ENCODE data around the gene MSRB3. TPM values are rescaled to one million over a fixed set of nuclear protein-coding genes. Genes with fewer than 3 reads are reported as not detected.

Gene MSRB3
- total RNA-seq, 1 experiment from 2014 or later, result 1.8 TPM

- H3K36me3 Mint-ChIP-seq, result peaks cover 2% of the 10 kb centered on the region; the same call in 1 of the 2 replicates
- no peaks in the 10 kb centered on the region for H3K27me3 Mint-ChIP-seq (ENCODE audit: low read depth)
- POLR2A ChIA-PET, result no interaction called here
- TF ChIP-seq NFATC4 (CRISPR knock-in tag; IDR thresholded peaks at IDR 0.05) (no peak), ERG (CRISPR knock-in tag; IDR thresholded peaks at IDR 0.05) (no peak), ZMAT4 (CRISPR knock-in tag; IDR thresholded peaks at IDR 0.05) (no peak), FOXK1 (CRISPR knock-in tag; IDR thresholded peaks at IDR 0.05) (no peak), ATF6 (CRISPR knock-in tag; IDR thresholded peaks at IDR 0.05) (no peak), SOX15 (CRISPR knock-in tag; IDR thresholded peaks at IDR 0.05) (no peak), ATF2 (CRISPR knock-in tag; IDR thresholded peaks at IDR 0.05; ENCODE audit: borderline replicate concordance, low read depth) (no peak), ZSCAN18 (CRISPR knock-in tag; IDR thresholded peaks at IDR 0.05) (no peak), ZNF219 (CRISPR knock-in tag; IDR thresholded peaks at IDR 0.05; ENCODE audit: borderline replicate concordance) (no peak), TEAD4 (CRISPR knock-in tag; IDR thresholded peaks at IDR 0.05) (no peak), ZNF121 (CRISPR knock-in tag; IDR thresholded peaks at IDR 0.05) (no peak), ZNF532 (CRISPR knock-in tag; IDR thresholded peaks at IDR 0.05; ENCODE audit: borderline replicate concordance) (no peak), MXD4 (CRISPR knock-in tag; IDR thresholded peaks at IDR 0.05; ENCODE audit: borderline replicate concordance) (no peak), ZNF281 (CRISPR knock-in tag; IDR thresholded peaks at IDR 0.05) (no peak), CTCF (IDR thresholded peaks at IDR 0.05) (no peak)
- ATAC-seq (no peak), DNase-seq (ENCODE audit: low spot score) (no peak)
- H3K9me3 Mint-ChIP-seq, result peaks cover 2% of the 10 kb centered on the region
- CTCF ChIA-PET, result no interaction called here
- no peaks in the 10 kb centered on the region for H3K4me1 Mint-ChIP-seq
- no peak overlapping the region for H3K4me3 Mint-ChIP-seq
- H3K27ac Mint-ChIP-seq, result no peak overlapping the region
Measured at GRCh38 chr12:65389436-65389835, 111.0 kb downstream of the MSRB3 start.
